GM21390 (cell line): ENCODE measurements around the gene GRB14.
"Not testable (repeated sequence)": the region's sequence is repeated elsewhere in the genome, so short reads cannot be mapped to it uniquely, and the experiment has no call there.

Experiments
- ATAC-seq: cut with Tn5 transposase; IDR thresholded peaks from one replicate; pipeline ENCODE4 v1.9.1; 2021; ENCODE audit not compliant: unreplicated experiment

Gene GRB14

GRCh38 chr2:164620873-164621763, at the start of gene GRB14:
Gene GRB14, minus strand, starts transcription at chr2:164621482. Its CDS starts 173 bp downstream, at chr2:164621309.
- ATAC-seq: no peak

GRCh38 chr2:164669291-164669690, 48.0 kb upstream of the GRB14 start:
- ATAC-seq: no peak

- ATAC-seq: no peak
These were observed 46.3 kb upstream of the GRB14 start for GRCh38 chr2:164667566-164667965.

- ATAC-seq: no peak
These were observed 42.8 kb upstream of the GRB14 start for GRCh38 chr2:164664070-164664469.

GRCh38 chr2:164662868-164663631, 41.8 kb upstream of the GRB14 start:
- no peak for ATAC-seq

- no peak for ATAC-seq
These were observed 40.8 kb upstream of the GRB14 start for GRCh38 chr2:164662066-164662465.

GRCh38 chr2:164661349-164661748, 40.1 kb upstream of the GRB14 start:
- no peak for ATAC-seq

GRCh38 chr2:164657129-164657528, 35.8 kb upstream of the GRB14 start:
- ATAC-seq: no peak

GRCh38 chr2:164655750-164656149, 34.5 kb upstream of the GRB14 start:
- no peak for ATAC-seq

- no peak for ATAC-seq
These were observed 34.1 kb upstream of the GRB14 start for GRCh38 chr2:164655336-164655735.

- ATAC-seq: no peak
These were observed 30.1 kb upstream of the GRB14 start for GRCh38 chr2:164651361-164651760.

- ATAC-seq: no peak
These were observed 22.9 kb upstream of the GRB14 start for GRCh38 chr2:164644036-164644700.

GRCh38 chr2:164642946-164643555, 21.8 kb upstream of the GRB14 start:
- no peak for ATAC-seq

- ATAC-seq: no peak
These were observed 21.0 kb upstream of the GRB14 start for GRCh38 chr2:164642268-164642667.

- ATAC-seq: not testable (repeated sequence)
These were observed 7.0 kb upstream of the GRB14 start for GRCh38 chr2:164628319-164628718.

- no peak for ATAC-seq
These were observed 4.2 kb upstream of the GRB14 start for GRCh38 chr2:164625378-164625971.

GRCh38 chr2:164624316-164624715, 3.0 kb upstream of the GRB14 start:
- ATAC-seq: no peak

- no peak for ATAC-seq
These were observed 1.2 kb upstream of the GRB14 start for GRCh38 chr2:164622338-164623106.

GRCh38 chr2:164621764-164622105, 453 bp upstream of the GRB14 start:
- no peak for ATAC-seq

GRCh38 chr2:164620457-164620856, 825 bp downstream of the GRB14 start:
- ATAC-seq: no peak
